GM18951 (cell line): ENCODE measurements around the gene NEO1.

Experiments
- POLR2A ChIP-seq: IDR thresholded peaks from 4 replicates; pipeline ENCODE4 v1.6.1; 2011; ENCODE audit warnings: mild to moderate bottlenecking; ENCODE audit not compliant: insufficient read length, insufficient read depth; ENCODE audit errors: extremely low read depth
- in situ Hi-C: fragments of 300-500 bp; cut with MboI; formaldehyde crosslinking; loops from one replicate; pipeline ENCODE4 v1.12.0; 2022; ENCODE audit warnings: low sequenced_read_pairs, mixed read lengths, inconsistent platforms; ENCODE audit not compliant: unreplicated experiment

Gene NEO1

DNA sequence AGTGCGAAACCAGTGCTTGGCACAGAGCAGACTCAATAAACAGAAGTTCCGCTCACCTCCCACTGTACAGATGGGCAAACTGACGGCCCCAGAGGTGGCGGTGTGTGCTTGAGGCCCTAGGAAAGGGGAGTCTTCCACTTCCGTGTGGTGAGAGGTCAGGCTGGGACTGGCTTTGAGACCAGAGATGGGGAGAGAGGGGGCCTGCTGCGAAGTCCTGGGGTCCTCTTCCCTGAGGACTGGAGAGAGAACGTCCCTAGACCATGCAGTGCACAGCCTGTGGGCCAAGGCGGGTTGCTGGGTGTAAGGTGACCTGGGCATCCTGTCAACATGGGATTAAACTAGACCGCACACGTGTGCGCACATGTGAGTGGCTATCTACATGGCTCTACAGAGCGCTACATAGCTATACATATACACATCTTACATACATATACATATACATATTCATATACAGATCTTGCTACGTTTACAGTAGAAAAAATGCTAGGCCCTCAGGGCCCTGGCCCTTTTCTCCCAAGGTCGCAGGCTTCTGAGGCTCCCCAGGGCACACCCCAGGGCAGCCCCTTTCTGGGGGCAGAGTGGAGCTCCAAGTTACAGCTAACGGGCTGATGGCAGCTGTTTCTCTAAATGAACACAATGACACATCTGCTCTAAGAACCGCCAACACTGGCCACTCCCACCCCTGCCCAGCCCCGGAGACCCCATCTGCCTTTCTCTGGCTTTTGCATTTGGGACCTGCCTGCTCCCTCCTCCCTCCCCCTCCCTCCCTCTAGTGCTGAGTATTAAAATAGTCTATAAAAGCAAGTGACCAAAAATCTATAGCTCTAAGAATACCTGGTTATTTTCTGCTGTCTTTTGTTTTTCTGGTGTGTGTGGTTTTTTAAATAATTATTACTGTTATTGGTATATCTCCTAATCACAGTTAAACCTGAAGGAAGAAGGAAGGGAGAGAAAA is 269.5 kb downstream of the NEO1 start:
- no peak for TF ChIP-seq POLR2A
- in situ Hi-C loops: no loop called here

GRCh38 chr15:73322665-73323373 is 270.6 kb downstream of the NEO1 start:
- TF ChIP-seq POLR2A: no peak
- in situ Hi-C loops: no loop called here

DNA sequence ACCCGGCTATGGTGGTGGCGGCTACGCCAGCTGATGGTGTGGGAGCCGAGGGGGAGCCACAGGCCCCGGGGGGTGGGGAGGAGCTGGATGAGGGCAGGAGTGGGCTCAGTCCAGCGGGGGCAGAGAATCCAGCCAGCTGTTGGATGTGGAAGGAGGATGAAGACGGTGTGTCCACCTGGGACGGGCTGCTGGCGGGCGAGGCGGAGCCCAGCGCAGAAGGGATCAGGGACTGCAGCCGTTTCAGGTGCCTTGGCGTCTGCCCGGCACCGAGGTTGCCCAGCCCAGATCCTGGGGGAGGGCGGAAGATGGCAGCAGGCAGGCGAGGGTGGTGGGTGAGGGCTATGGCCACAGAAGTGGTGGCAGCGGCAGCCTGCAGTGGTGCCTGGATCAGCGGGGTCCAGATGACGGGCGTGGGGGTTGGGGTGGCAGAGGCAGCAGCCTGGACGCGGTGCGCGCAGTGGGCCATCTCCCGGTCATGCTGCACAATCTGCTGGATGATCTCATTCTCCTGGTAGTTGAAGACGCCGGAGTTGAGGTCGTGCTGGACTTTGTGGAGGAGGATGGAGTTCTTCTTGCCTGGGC is 271.2 kb downstream of the NEO1 start:
- no peak for TF ChIP-seq POLR2A
- in situ Hi-C loops: no loop called here

DNA sequence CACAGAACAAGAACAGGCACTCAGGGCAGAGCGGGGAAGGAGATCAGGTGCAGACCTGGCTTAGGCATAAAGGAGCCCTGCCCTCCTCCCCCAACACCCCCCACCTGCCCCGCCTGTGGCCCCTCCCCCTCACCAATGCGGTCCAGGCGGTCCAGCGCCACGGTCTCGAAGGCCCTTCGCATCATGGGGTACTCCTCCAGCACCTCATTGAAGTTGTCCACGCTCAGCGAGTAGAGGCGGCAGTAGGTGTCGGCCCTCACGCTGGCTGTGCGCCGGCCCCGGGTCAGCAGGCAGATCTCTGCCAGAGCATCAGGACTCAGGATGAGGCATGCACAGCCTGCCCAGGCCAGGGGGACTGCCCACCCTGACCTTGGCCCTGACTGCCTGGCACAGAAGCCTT is 271.7 kb downstream of the NEO1 start:
- in situ Hi-C loops: no loop called here
- no peak for TF ChIP-seq POLR2A

DNA sequence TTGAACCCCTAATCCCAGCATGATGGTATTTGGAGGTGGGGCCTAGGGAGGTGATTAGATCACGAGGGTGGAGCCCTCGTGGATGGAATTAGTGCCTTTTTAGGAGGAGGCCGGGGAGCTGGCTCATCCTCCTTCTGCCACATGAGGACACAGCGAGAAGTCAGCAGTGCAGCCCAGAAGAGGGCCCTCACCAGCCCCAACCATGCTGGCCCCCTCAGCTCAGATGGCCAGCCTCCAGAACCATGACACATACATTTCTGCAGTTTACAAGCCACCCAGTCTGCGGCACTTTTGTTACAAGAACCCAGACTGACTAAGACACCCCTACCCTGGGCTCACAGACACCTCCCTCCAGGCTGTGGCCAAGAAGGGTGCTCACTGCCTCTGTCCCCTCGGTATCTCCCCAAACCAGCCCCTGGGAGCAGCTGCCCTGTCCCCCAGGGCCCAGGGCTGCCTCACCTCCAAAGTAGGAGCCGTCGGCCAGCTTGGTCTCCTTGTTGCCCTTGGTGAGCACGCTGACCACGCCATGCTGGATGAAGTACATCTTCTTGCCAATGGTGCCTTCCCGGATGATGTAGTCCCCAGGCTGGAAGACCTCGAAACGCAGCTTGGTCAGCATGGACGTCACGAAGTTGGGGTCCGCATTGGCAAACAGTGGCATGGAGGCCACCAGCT is 272.4 kb downstream of the NEO1 start:
- TF ChIP-seq POLR2A: no peak
- in situ Hi-C loops: no loop called here

DNA sequence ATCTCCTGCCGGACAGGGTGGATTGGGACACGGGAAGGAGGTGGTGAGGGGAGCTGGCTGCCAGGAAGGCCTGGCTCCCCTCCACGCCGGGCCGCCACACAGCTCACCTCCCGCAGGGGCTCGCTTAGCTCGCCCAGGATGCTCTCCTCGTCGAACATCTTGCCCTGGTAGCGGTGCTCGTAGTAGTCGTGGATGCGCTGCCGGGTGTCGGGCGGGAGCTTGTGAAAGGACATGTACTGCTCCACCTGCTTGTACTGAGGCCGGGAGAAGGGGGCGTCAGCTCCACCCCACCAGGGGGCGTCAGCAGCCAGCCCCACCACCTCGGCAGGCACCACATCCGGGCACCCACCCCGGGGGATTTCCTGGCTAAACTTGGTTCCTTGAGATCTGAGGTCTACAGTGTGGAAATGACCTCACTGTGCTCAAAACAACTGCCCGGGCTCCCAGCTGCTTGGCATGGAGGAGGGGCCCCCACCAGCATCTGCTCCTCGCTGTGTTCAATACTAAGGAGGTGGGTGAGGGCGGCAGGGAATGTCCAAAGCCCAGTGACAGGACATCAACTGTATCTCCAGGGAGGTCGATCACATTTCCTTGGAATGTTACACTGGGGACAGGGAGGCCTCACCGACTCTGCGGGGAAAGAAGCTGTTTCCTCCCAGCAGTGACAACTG is 273.1 kb downstream of the NEO1 start:
- no peak for TF ChIP-seq POLR2A
- in situ Hi-C loops: no loop called here

DNA sequence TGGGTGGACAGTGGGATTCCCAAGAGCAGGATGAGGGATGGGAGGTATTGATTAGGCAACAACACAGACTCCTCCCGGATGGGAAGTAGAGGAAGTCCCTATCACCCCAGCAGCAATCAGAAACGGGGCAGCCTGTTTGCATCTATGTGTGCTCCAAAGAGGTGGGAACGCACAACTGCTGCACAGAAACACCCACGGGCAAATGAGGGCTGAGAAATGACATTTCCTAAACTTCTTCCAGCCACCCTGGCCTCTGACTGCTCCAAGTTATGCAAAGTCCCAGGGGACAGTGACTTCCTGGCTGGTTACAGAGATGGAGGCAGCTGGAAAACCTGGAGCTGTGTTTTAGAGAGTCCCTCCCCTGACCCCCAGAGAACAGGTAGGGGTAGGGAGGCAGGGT is 273.9 kb downstream of the NEO1 start:
- in situ Hi-C loops: no loop called here
- TF ChIP-seq POLR2A: no peak

GRCh38 chr15:73328149-73328820 is 276.0 kb downstream of the NEO1 start:
- in situ Hi-C loops: no loop called here
- no peak for TF ChIP-seq POLR2A

- no peak for TF ChIP-seq POLR2A
- in situ Hi-C loops: no loop called here
These were observed 276.7 kb downstream of the NEO1 start for GRCh38 chr15:73328981-73329380.

DNA sequence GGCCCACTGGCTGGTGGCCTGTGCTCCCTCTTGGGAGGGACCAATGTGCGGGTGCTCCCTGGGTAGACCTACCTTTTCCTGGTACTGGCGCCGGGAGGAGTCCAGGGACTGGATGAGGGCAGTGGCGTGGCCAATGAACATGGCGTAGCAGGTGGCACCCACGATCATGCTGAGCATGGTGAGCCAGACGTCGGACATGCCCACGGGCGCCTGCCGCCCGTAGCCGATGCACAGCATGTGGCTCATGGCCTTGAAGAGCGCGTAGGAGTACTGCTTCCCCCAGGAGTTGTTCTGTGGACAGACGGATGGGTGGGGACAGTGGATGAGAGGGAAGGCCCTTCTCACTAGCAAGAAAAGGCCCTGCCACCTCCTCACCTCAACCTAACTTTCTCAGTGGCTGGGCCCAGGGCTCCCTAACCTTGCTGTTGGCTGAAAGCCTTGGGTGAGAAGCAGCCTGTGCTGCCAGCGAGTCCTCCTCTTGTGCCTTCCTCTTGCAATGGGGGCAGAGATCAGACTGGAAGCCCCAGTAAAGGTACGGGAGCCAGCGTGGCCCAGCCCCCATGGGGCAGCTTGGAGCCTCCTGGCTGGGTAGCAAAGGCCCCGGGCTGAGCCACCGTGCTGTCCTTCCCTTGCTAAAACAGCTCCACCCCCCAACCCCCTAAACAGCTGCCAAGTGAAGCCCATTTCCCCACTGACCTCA is 277.4 kb downstream of the NEO1 start:
- TF ChIP-seq POLR2A: no peak
- in situ Hi-C loops: no loop called here

DNA sequence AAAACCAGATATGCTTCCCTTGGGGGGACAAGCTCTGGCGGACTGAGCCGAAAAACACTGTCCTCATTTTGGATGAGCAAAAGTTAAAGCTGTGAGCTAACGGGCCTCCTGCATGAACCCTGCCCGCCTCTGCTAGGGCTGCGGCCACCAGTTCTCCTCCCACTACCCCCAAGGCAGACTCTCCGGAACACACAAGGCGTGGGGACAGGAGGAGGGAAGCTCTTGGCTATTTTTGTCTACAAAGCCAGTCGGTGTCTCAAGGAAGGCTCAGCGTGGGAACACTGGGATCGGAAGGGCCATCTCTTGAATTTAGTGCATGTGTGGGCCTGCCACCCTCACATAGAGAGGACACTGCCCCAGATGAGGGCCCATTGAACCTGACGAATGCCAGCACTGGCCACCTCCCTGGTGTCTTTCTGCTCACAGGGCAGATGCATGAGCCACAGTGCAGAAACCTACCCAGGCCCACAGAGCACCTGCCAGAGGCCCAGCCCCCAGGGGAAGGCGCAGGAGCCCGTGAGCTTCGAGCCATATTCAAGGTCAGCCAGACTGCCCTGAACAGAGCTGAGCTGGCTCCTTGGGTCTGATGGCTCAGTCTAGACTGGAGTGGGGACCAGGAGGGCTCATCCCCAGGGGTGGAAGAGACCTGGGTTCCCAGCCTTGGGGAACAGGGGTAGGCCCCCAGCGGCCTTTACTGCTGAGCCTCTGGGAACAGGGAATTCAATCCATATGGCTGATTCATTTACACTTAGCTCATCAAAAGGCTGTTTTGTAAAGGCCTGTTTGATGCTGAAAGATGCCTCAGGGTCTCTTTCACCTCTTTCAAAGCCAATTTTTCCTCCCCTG is 278.2 kb downstream of the NEO1 start:
- no peak for TF ChIP-seq POLR2A
- in situ Hi-C loops: no loop called here
